ENCODE data around the gene HUWE1. TPM values are rescaled to one million over a fixed set of nuclear protein-coding genes. Genes with fewer than 3 reads are reported as not detected.

The HUWE1 gene
- total RNA-seq, 1 donor from 2014 or later, result 120 TPM

GRCh38 chrX:53684415-53685192 is 1.9 kb downstream of the HUWE1 start:
- intact Hi-C loops (cut with DNase I), result no loop called here
- Histone ChIP-seq H3K9me3 (no peaks in the 10 kb centered on the region), H3K36me3 (no peaks in the 10 kb centered on the region), H3K4me1 (no peaks in the 10 kb centered on the region), H3K27me3 (no peaks in the 10 kb centered on the region), H3K27ac (peak overlapping the region; percentile 78), H3K4me3 (peak overlapping the region; percentile 40 to 55)
- no peak for DNase-seq (ENCODE audit: extremely low spot score in 2 of 2)
- TF ChIP-seq POLR2A (IDR thresholded peaks at IDR 0.05), result no peak

GRCh38 chrX:53683556-53684414 is 2.7 kb downstream of the HUWE1 start:
- peak in 1 of 2 donors; percentile 97 for DNase-seq (ENCODE audit: extremely low spot score in 2 of 2)
- Histone ChIP-seq H3K4me1 (no peaks in the 10 kb centered on the region), H3K36me3 (no peaks in the 10 kb centered on the region), H3K27me3 (no peaks in the 10 kb centered on the region), H3K4me3 (peak overlapping the region; percentile 55 to 65), H3K9me3 (no peaks in the 10 kb centered on the region), H3K27ac (peak overlapping the region; percentile 78)
- intact Hi-C loops (cut with DNase I), result no loop called here
- TF ChIP-seq, protein P1, sequence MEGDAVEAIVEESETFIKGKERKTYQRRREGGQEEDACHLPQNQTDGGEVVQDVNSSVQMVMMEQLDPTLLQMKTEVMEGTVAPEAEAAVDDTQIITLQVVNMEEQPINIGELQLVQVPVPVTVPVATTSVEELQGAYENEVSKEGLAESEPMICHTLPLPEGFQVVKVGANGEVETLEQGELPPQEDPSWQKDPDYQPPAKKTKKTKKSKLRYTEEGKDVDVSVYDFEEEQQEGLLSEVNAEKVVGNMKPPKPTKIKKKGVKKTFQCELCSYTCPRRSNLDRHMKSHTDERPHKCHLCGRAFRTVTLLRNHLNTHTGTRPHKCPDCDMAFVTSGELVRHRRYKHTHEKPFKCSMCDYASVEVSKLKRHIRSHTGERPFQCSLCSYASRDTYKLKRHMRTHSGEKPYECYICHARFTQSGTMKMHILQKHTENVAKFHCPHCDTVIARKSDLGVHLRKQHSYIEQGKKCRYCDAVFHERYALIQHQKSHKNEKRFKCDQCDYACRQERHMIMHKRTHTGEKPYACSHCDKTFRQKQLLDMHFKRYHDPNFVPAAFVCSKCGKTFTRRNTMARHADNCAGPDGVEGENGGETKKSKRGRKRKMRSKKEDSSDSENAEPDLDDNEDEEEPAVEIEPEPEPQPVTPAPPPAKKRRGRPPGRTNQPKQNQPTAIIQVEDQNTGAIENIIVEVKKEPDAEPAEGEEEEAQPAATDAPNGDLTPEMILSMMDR (IDR thresholded peaks at IDR 0.05), result no peak
- TF ChIP-seq POLR2A (IDR thresholded peaks at IDR 0.05) (peak in 1 of 2 donors; percentile 59), POLR2AphosphoS5 (IDR thresholded peaks at IDR 0.05; ENCODE audit: insufficient read depth in 1 of 2, low read depth in 1 of 2) (peak; percentile 80 to 85)

- H3K9me3 ChIP-seq, result no peaks in the 10 kb centered on the region
- H3K27ac ChIP-seq, result peak overlapping the region; percentile 78
- no peaks in the 10 kb centered on the region for H3K4me1 ChIP-seq
- H3K4me3 ChIP-seq, result peak overlapping the region; percentile 55 to 65
- DNase-seq (ENCODE audit: extremely low spot score in 2 of 2), result no peak
- H3K27me3 ChIP-seq, result no peaks in the 10 kb centered on the region
- no peaks in the 10 kb centered on the region for H3K36me3 ChIP-seq
- intact Hi-C loops (cut with DNase I), result no loop called here
- TF ChIP-seq, protein P1 (IDR thresholded peaks at IDR 0.05), result no peak
- no peak for TF ChIP-seq POLR2AphosphoS5 (IDR thresholded peaks at IDR 0.05; ENCODE audit: insufficient read depth in 1 of 2, low read depth in 1 of 2)
- TF ChIP-seq POLR2A (IDR thresholded peaks at IDR 0.05), result no peak
These were observed 3.5 kb downstream of the HUWE1 start for GRCh38 chrX:53682885-53683555.

- Histone ChIP-seq H3K36me3 (no peaks in the 10 kb centered on the region), H3K27ac (no peak overlapping the region), H3K4me1 (no peaks in the 10 kb centered on the region), H3K27me3 (no peaks in the 10 kb centered on the region), H3K4me3 (no peak overlapping the region), H3K9me3 (no peaks in the 10 kb centered on the region)
- TF ChIP-seq, protein P1 (IDR thresholded peaks at IDR 0.05), result no peak
- TF ChIP-seq POLR2A (IDR thresholded peaks at IDR 0.05) (no peak), POLR2AphosphoS5 (IDR thresholded peaks at IDR 0.05; ENCODE audit: insufficient read depth in 1 of 2, low read depth in 1 of 2) (no peak)
- intact Hi-C loops (cut with DNase I), result no loop called here
- no peak for DNase-seq (ENCODE audit: extremely low spot score in 2 of 2)
These were observed 4.9 kb downstream of the HUWE1 start for GRCh38 chrX:53681661-53682060.

GRCh38 chrX:53678667-53679066 is 7.9 kb downstream of the HUWE1 start:
- Histone ChIP-seq H3K27me3 (no peaks in the 10 kb centered on the region), H3K9me3 (no peaks in the 10 kb centered on the region), H3K27ac (no peak overlapping the region), H3K36me3 (no peaks in the 10 kb centered on the region), H3K4me1 (no peaks in the 10 kb centered on the region), H3K4me3 (no peak overlapping the region)
- TF ChIP-seq, protein P1 (IDR thresholded peaks at IDR 0.05), result no peak
- TF ChIP-seq POLR2AphosphoS5 (IDR thresholded peaks at IDR 0.05; ENCODE audit: insufficient read depth in 1 of 2, low read depth in 1 of 2), result no peak
- TF ChIP-seq POLR2A (IDR thresholded peaks at IDR 0.05), result no peak
- DNase-seq (ENCODE audit: extremely low spot score in 2 of 2), result no peak
- intact Hi-C loops (cut with DNase I), result no loop called here
